NCI-H2029 treated with DMSO at 0.1 percent for 48 hours (cell line): ENCODE data around the gene RAMP3.
"Not testable (repeated sequence)": the region's sequence is repeated elsewhere in the genome, so short reads cannot be mapped to it uniquely, and the experiment has no call there.

Source experiments
- DNase-seq: peaks from one replicate; lab custom pipeline; 2025; lab: John Stamatoyannopoulos, UW

The RAMP3 gene, protein sequence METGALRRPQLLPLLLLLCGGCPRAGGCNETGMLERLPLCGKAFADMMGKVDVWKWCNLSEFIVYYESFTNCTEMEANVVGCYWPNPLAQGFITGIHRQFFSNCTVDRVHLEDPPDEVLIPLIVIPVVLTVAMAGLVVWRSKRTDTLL

DNA sequence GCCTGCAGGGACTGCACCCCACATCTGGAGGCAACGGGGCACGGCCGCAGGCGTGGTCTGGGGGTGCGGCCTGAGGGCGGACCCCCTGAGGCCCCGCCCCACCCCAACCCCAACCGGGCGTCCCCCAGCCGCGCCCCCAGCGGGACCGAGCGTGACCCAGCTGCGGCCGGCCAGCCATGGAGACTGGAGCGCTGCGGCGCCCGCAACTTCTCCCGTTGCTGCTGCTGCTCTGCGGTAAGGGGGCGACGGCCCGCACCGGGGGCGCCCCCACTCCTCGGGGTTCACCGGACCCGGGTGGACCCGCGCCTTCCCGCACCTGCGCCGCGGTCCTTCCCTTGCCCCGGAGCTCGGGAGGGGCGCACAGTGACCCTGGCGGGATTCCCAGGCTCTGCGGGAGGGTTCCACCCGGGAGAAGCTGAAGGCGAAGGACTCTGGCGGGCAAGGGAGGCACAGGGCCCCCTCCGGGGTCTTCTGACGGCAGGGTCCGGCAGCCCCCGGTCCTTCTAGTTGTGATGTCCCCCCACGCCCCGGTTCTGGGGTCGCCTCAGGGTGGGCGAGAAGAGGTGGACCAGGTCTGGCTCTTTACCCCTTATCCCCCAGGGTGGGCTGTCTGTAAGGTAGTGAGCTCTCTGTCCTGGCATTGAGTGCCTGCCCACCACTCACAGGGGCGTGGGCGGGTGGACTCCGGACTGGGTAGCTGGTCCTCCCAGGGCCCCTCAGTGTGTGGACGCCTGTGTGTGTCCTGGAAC is at the start of gene RAMP3:
TSS of gene RAMP3 (plus strand) at position 139 of the 749 bp plus-strand sequence. CDS start at position 177, 38 bp downstream.
- no peak for DNase-seq

DNA sequence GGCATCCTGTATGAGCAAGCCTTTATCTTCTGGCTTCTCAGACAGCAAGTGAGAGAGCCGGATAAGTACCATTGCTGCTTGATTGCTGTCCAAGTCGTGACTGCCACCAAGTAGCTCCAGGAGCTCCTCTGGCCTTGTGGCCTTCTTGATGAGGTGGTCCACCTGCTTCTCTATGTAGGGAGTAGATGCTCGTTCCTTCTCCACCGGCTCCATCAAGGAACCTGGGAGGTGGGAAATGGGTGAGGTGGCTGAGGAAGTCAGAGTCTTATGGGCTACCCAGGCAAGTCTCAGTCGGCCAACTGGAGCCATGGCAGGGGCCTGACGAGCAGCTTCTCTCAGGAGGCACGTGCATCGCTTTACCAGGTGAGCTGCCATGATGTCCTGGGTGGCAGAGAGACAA is 48.7 kb upstream of the RAMP3 start:
- DNase-seq = no peak

DNA sequence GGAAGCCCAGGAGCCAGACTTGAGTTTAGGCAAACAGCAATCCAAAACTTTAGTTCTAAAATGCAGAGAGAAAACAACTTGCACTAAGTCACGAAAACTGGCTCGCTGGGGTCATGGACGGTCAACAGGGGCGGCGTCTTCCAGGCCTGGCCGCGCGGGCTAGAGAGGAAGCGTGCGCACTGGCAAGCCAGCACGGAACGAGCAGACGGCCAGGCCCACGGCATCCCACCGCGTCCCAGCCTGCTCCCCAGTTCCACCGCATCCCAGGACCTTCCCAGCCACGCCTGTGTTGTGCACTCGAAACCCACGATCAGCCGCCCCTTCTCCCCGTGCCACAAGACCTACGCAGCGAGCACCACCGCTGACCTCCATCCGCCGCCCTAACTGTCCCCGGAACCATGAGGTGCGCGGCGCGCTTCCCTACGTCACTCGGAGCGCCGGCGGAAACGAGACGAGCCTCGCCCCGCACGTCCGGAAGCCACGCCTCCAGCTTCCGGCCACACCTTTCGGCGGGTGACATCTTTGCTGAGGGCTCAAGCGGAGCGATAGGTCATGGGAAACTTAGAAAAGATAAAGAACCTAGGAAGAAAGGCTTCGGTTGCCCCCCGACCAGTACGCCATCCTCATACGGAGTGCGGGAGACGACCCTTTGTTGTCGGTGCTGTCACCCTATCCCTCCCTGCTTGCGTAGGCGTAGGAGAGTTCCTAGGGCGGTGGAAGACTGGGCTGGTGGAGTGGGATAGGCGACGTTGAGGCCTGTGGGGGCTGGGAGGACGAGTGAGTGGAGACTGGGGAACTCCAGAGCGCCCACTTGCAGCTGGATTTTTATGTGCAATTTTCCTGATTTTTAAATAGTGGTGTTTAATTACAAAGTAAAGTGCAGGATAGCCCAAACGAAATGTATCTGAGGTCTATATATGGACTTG is 46.0 kb upstream of the RAMP3 start, which contains the start of gene TBRG4:
TSS of gene TBRG4 (minus strand) at position 400 of the 926 bp plus-strand sequence. CDS start 2,460 bp downstream, outside the sequence.
- DNase-seq = peak; percentile 91

DNA sequence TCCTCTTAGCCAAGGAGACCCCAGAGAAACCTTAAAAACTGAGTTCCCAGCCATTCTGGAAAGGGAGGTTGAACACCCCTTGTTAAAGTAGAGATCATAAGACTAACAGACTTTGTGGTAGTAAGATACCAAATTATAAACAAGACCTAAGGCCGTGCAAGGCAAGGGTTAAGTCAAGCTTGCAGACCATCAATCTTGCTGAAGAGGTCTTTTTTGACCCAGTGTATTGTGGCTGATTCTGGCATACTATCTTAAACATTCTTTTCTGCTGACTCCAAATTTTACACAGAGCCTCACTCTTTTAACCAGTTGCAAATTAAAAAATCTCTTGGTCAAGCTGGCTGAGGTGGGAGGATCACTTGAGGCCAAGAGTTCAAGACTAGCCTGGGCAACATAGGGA is 44.9 kb upstream of the RAMP3 start:
- DNase-seq = no peak

DNA sequence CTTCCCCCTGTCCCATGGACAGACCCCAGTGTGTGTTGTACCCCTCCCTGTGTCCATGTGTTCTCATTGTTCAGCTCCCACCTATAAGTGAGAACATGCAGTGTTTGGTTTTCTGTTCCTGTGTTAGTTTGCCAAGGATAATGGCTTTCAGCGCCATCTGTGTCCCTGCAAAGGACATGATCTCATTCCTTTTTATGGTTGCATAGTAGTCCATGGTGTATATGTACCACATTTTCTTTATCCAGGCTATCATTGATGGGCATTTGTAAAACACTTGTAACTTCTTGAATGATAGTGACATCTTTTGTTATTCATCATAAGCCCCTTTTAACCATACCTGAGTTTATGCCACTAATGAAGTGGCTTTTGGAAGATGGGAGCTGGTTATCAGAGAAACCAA is 43.3 kb upstream of the RAMP3 start:
- not testable (repeated sequence) for DNase-seq

DNA sequence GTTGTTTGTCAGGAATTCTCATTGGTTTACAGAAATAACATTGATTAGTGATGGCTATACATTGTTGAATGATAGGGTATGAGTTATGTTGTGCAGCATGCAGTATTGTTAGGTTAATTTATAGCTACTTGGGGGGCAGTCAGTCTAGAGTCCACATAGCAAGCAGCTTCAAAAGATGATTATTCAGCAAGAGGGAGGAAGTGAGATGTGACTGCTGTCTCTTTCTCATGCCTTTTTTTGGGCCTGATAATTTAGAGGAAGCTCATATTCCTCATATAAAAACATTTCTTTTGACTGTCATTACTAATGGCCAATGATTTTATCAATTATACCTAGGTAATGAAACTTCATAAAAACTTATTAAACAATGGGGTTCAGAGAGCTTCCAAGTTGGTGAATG is 42.7 kb upstream of the RAMP3 start:
- DNase-seq = no peak

DNA sequence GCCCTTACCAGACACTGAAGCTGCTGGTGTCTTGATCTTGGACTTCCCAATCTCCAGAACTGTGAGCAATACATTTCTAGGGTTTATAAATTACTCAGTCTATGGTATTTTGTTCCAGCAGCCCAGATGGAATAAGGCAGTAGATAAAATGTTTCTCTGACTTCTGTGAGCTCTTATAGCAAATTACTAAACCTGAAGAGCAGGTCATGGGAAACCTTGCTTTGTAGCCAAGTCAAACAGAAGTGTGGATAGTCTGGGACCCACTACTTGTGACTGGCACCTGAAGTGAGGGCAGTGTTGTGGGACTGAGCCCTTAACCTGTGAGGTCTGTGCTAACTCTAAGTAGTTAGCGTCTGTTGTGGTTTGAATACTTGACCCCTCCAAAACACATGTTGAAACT is 41.5 kb upstream of the RAMP3 start:
- no peak for DNase-seq

DNA sequence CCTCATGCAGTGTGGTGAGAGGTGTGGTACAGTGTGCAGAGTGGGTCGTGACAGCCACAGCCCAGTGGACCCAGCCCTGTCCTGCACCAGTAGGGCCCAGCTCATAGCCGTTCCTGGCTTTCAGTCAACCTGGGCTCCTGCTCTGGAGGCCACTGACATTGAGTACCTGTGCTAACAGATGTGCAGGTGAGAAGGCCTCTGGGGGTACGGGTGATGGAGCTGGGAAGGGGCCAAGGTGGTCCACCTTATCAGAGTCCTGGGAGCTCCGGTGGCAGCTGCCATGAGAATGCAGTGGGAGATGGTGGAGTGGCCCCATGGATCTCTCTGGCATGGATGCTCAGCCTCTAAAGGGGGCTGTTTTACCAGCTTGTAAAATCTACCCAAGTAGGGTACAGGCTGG is 40.0 kb upstream of the RAMP3 start:
- DNase-seq = no peak

DNA sequence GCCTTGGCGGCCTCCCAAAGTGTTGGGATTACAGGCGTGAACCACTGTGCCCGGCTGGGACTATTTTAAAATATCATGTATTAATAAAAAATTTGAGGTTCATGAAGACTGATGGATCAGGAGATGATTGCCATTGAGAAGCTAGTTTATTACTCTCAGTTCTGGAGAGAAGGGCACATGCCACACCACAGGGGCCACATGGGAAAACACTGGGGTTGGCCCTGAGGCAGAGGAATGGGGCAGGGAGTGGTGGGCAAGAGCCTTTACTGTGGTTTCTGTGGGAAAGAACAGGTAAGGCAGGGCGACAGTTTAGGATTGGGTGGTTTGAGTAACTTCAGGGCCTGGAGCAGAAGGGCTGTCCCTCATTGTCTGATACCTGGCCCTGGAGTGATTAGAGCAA is 39.3 kb upstream of the RAMP3 start:
- no peak for DNase-seq

DNA sequence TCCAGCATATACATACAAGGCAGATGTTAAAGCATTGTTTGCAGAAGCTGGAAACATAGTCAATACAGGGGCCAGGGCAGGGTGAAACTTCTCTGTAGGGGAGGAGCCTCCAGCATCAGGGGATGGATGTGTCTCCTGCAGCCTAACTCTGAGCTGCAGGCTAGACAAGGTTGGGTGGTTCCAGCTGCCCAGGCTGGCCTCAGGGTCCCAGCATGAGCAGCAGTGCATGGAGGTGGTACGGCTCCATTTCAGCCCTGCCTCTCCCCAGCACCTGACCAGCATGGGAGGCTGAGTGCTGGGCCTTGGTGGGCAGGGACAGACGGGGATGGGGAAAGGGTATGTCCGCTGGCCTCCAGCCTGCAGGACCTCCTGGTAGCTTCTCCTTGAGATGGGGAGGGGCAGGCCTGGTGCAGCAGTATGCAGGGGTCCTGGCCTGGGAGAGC is 38.7 kb upstream of the RAMP3 start:
- DNase-seq = no peak

DNA sequence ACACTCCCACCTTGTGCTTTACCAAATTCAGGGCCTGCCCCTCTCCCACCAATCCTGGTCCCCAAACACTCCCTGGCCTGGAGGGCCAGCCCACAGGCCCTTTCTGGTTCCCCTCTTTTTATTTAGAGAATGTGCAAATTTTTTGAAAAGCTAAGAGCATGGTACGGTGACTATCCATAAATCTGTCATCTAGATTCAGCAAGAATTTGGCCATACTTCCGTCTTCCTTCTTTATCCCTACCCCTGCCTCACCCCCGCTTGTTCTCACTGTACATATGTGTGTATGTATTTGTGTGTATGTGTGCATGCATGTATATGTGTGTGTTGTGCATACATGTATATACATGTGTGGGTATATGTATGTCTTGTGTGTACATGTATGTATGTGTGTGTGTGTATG is 38.0 kb upstream of the RAMP3 start:
- DNase-seq = no peak

DNA sequence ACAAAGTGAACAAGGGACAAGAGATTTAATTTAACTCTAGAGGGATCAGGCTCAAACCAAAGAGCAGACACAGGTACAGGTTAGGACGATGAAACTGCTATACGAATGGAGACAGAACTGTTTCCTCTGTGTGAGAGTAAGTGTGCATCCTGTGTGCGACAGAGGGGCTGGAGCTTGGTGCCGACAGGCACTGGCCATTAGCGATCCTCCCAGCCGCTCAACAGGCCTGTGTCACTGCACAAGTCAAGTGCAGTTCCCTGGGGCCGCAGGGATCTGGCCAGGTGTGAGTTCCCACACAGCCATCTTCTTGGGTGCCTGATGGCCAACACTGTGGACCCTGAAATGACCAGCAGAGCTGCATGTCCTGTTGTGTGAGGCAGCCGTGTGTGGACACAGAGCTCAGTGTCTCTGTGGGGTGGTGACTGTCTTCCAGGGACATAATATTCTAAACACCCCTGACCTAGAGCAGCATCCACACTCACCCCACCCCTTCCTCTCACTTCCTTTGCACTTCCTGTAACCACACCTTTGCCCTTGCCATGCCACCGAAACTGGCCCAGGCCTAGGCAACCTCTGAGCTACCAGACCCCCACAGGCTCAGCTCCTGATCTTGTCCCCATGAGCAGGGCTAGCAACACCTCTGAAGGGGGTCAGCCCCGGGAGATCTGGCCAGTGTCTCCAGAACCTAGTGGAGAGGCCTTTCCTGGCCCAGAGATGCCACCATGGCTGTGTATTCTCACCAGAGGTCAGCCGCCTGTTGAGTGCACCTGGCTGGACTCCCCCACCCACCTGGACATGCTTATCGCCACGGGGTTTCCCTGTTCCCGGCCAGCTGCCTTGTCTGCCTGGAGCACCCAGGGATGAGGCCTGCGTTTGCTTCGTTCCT is 34.4 kb upstream of the RAMP3 start:
- DNase-seq = no peak

DNA sequence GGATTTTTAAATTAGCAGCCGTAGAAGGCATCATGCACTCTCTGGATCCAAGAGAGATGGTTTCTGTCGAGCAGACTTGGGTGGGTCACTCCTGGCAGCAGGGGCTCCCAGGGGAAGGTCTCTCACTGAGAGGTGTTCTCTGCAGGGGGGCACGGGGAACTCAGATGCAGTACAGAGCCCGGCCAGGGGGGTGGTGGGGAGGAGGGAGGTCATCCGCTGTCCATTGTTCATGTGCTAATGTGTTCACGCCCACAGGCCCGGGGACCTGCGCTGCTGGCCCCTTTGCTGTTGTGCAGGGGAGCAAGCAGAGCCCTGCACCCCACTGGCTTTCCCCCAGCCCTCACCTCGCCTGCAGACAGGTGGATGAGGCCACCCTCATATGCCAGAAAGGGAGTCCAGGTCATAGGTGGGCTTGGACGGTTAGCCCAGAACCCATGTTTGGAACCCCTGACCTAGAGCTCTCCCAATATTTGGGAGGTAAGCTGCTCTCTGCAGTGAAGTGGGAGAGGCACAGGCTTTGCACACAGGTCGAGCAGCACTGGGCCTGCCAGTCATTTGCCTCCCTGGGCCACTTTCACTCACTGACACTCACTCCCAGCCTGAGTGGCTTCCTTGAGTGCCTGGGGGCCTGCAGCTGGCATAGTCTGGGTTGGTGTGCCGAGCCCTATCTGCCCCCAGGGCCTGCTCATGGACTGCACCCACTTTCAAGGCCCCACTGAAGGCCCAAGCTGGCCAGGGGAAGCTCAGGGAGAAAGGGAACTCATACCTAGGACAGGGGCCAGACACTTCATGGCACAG is 33.5 kb upstream of the RAMP3 start:
- DNase-seq = no peak

DNA sequence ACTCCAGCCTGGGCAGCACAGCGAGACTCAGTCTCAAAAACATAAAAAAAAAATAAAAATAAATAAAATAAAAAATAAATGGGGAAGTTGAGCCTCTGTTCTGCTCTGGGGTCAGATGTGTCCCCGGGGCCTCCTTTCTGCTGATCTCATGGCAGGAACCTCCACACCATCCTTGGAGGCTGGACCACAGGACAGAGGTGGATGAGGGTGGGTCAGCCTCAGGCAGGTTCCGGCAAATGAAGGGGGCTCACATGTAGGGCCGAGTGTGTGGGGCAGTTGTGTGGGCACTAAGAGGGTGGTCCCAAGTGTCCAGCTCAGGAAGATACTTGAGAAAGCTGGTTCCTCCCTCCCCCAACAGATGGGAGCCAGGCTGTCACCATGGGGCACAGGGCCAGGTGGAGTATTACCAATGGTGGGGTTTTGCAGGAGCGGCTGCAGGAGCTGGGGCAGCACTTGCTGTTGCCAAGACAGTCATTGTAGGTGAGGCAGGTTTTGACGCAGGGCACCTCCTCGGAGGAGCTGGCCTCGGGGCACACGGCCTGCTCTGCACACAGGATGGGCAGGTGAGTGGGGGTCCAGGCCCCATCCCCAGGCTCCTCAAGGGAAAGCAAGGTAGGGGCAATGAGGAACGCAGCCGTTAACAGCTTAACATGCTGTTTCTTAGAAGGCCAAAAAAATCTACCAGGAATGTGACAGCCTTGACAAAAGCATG is 32.2 kb upstream of the RAMP3 start:
- no peak for DNase-seq

DNA sequence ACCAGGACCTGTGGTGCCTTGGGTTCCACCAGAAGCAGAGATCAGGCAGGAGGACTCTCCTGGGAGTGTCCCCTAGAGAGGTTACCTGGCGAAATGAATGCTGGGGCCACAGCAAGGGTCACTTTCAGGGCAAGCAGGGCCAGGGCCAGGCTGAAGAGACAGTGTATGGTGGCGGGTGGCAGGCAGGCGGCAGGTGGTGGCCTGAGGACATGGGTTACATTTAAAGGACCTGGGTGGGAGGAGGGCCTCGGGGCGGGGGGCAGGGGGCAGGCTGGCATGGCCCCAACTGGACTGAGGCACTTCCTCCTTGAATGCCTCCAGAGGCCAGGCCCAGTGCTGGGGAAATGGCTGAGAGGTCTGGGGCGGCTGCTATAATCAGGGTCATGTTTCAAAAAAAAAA is 31.4 kb upstream of the RAMP3 start:
- DNase-seq = no peak

DNA sequence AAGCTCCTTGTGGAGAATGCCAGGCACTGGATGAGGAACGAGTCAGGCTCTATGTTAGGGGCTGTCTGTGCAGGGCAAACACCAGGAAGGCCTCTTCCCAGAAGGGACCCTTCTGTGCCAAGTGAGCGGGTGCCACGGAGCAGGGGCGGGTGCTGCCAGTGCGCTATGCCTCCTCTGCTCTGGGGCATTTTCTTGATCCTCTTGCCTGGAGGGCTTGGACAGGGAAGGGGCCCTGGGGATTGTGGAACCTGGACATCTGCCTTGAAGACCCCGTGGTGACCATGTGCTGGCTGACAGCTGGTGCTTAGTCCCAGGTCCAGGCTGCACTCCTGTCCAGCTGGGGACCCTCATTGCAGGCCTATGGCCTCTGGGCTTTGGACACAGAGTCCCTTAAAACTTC is 30.7 kb upstream of the RAMP3 start:
- no peak for DNase-seq

DNA sequence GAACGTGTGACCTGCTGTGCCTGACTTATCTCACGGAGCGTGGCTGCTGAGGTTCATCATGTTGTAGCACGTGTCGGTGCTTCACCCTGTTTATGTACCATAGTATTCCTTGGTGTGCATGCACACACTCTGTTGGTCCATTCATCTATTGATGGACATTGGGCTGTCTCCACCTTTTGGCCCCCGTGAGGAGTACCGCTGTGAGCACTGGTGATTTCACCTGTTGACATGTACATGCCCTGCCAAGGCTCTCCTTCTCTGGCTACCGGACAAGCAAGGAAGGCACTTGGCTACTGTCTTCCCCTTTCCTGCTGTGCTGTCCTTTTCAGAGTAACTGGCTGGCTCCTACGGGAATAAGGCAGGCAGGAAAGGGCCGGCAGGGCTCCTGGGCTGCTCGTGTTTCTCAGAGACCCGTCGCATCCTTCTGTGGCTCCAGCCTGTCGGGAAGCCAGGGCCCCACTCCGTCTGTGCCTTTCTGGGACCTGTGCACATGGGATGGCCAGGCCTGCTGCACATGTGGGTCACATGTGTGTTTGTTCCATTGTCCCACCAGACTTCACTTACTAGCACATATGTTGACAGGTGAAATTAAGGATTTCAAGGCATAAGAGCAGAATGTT is 28.3 kb upstream of the RAMP3 start:
- DNase-seq = no peak

DNA sequence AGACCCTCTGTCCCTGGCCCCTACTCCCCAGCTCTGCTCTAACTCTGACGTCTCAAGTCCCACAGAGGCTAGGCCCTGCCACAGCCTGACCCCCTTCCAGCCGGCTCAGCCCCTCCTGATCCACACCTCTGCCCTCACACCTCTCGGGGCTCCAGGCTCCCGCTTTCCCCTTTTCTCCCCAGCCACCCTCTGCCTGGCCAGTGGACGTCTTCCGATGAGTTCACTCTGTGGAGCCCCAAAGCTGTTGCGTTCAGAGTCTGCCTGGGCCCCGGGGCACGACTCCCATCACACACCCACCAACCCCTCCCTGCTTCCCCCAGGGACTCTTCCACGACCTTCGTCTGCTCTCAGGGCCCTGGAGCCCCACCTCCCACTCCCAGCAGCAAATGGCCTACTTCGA is 27.7 kb upstream of the RAMP3 start:
- no peak for DNase-seq

DNA sequence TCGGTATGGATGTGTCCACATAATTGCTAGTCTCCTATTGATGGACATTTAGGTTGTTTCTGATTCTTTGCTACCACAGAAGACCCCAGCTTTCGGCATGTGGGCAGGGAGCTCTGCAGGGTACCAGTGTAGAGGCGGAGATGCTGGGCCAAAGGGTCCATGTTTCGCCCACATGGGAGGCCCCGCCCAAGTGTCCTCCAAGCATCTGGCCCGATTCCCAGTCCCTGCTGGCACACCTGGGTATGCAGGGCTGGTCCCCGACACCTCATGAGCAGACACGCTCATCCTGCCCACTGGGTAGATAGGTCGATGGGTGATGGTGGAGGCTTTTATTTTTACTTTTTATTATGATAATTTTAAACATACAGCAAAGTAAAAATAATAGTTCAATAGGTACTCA is 26.7 kb upstream of the RAMP3 start:
- no peak for DNase-seq

DNA sequence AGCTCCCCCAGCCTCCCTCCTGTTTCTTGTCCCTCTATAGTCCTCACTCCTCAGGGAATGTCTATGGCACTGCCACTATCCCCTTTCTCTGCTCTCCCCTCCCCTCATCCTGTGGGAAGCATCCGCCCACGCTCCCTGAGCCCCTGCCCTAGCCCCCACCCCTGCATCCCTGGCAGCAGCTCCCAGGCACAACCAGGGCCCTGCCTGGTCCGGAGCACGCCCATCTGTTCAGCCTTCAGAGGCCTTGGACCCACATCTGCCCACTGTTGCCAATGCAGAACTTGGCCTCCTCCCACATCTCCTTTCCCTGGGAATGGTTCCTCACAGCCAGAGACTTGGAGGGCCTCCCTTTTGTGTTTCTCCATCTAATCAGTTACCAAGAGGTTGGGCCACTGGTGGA is 25.7 kb upstream of the RAMP3 start:
- no peak for DNase-seq
